Mesenchymal stem cell (in vitro differentiated cells and primary cell): ENCODE measurements around the gene COL27A1.
A peak's percentile ranks its signal among the peaks of the same experiment; 100 is the strongest.

Source experiments
- DNase-seq: peaks from one replicate; pipeline ENCODE4 v3.0.0-alpha.2; 2013
- H2AFZ ChIP-seq: one replicate; pipeline ENCODE4 v1.6.1; 2013; ENCODE audit warnings: low read depth, mild to moderate bottlenecking, control low read depth, inconsistent platforms, low read length, moderate library complexity
- H2AK5ac ChIP-seq: 2 replicates; pipeline ENCODE4 v1.6.1; 2013; ENCODE audit warnings: low read length, moderate library complexity, mild to moderate bottlenecking, inconsistent platforms; ENCODE audit not compliant: severe bottlenecking
- H2BK120ac ChIP-seq: one replicate; pipeline ENCODE4 v1.6.1; 2013; ENCODE audit warnings: low read depth, mild to moderate bottlenecking, inconsistent platforms, low read length, moderate library complexity
- H2BK12ac ChIP-seq, 2 experiments: one replicate each; pipeline ENCODE4 v1.6.1; 2013; ENCODE audit warnings: inconsistent platforms in 2 of 2, low read length in 2 of 2, mild to moderate bottlenecking in 2 of 2, moderate library complexity in 2 of 2, control low read depth in 1 of 2
- H2BK15ac ChIP-seq: one replicate; pipeline ENCODE4 v1.6.1; 2013; ENCODE audit warnings: mild to moderate bottlenecking, low read depth, inconsistent platforms; ENCODE audit not compliant: poor library complexity, severe bottlenecking
- H2BK5ac ChIP-seq: 2 replicates; pipeline ENCODE4 v1.6.1; 2013; ENCODE audit warnings: low read depth, mild to moderate bottlenecking, low read length, control low read depth, inconsistent platforms; ENCODE audit not compliant: poor library complexity, severe bottlenecking
- H3K14ac ChIP-seq, 2 experiments: one replicate each; pipeline ENCODE4 v1.6.1; 2013; ENCODE audit warnings: inconsistent platforms in 2 of 2, low read length in 2 of 2, control low read depth in 1 of 2, mild to moderate bottlenecking in 1 of 2, moderate library complexity in 1 of 2
- H3K18ac ChIP-seq, 2 experiments: one replicate each; pipeline ENCODE4 v1.6.1; 2013; ENCODE audit warnings: inconsistent platforms in 2 of 2, low read length in 2 of 2, control low read depth in 1 of 2, low read depth in 1 of 2, mild to moderate bottlenecking in 1 of 2
- H3K23ac ChIP-seq, 2 experiments: one replicate each; pipeline ENCODE4 v1.6.1; 2013; ENCODE audit warnings: inconsistent platforms in 2 of 2, low read length in 2 of 2, mild to moderate bottlenecking in 2 of 2, moderate library complexity in 2 of 2, control low read depth in 1 of 2
- H3K27ac ChIP-seq: 2 replicates; pipeline ENCODE4 v1.5.1; 2013; ENCODE audit warnings: mild to moderate bottlenecking, moderate library complexity, low read length, control low read depth, inconsistent platforms; ENCODE audit not compliant: poor library complexity, severe bottlenecking
- H3K27me3 ChIP-seq, 2 experiments: 2 replicates each; pipeline versions ENCODE4 v1.6.1 to v1.7.0; 2013; ENCODE audit warnings: low read length in 2 of 2, mild to moderate bottlenecking in 2 of 2, moderate library complexity in 2 of 2, control low read depth in 1 of 2, inconsistent platforms in 1 of 2; ENCODE audit not compliant: control insufficient read depth in 1 of 2, insufficient read depth in 1 of 2
- H3K36me3 ChIP-seq, 2 experiments: 2 replicates each; pipeline versions ENCODE4 v1.6.1 to v1.7.0; 2013; ENCODE audit warnings: low read length in 2 of 2, control low read depth in 1 of 2, inconsistent platforms in 1 of 2, low read depth in 1 of 2, mild to moderate bottlenecking in 1 of 2; ENCODE audit not compliant: insufficient read depth in 2 of 2, control insufficient read depth in 1 of 2
- H3K4ac ChIP-seq, 2 experiments: one replicate each; pipeline ENCODE4 v1.6.1; 2013; ENCODE audit warnings: inconsistent platforms in 2 of 2, low read length in 2 of 2, mild to moderate bottlenecking in 2 of 2, moderate library complexity in 2 of 2, control low read depth in 1 of 2, low read depth in 1 of 2
- H3K4me1 ChIP-seq: 2 replicates; pipeline ENCODE4 v1.6.1; 2013; ENCODE audit warnings: low read depth, low read length, control low read depth; ENCODE audit not compliant: control insufficient read depth, insufficient read depth
- H3K4me2 ChIP-seq: 2 replicates; pipeline ENCODE4 v1.6.1; 2013; ENCODE audit warnings: low read length, mild to moderate bottlenecking, inconsistent platforms; ENCODE audit not compliant: poor library complexity, severe bottlenecking
- H3K4me3 ChIP-seq, 2 experiments: 2 replicates each; pipeline versions ENCODE4 v1.5.1 to v1.7.0; 2013; ENCODE audit warnings: low read length in 2 of 2, mild to moderate bottlenecking in 2 of 2, control low read depth in 1 of 2, low read depth in 1 of 2; ENCODE audit not compliant: insufficient read depth in 1 of 2
- H3K79me1 ChIP-seq: replicated peaks from 2 replicates; pipeline ENCODE4 v1.6.1; 2013; ENCODE audit warnings: mild to moderate bottlenecking, control low read depth, low read length, inconsistent platforms; ENCODE audit not compliant: poor library complexity, severe bottlenecking
- H3K9ac ChIP-seq: 2 replicates; pipeline ENCODE4 v1.7.0; 2013; ENCODE audit warnings: mild to moderate bottlenecking, low read length, moderate library complexity
- H3K9me3 ChIP-seq: 2 replicates; pipeline ENCODE4 v1.7.0; 2013; ENCODE audit warnings: mild to moderate bottlenecking, low read length; ENCODE audit not compliant: control insufficient read depth
- H4K8ac ChIP-seq: one replicate; pipeline ENCODE4 v1.6.1; 2013; ENCODE audit warnings: inconsistent platforms, mild to moderate bottlenecking, low read length, moderate library complexity
- H4K91ac ChIP-seq: one replicate; pipeline ENCODE4 v1.6.1; 2013; ENCODE audit warnings: mild to moderate bottlenecking, low read length, inconsistent platforms
- WGBS: methylation state at CpG from one replicate; pipeline ENCODE4 v1.1.7; 2013; ENCODE audit warnings: mixed read lengths; 5-methylcytosine and 5-hydroxymethylcytosine counted together

Gene COL27A1

DNA sequence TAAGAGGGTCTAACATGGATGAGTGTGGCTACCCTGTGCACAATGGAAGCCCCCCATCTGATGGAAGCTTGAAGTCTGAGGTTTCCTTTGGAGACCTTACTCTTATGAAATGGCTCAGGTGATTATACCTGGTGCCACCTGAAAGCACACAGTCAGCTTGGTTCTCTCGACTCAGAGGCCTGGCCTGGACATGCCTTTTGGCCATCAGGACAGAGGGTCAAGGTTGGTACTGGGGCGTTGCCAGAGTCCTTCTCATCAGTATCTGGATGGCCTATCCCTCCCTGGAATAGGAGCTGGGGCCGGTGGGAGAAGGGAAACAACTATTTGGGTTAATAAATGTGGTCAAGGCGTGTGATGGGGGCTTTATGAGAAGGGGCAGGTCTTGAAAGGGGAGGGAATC lies 48.9 kb downstream of the COL27A1 start:
- whole genome bisulfite sequencing, result 99% methylated on average over 4 of the region's 4 CpGs

DNA sequence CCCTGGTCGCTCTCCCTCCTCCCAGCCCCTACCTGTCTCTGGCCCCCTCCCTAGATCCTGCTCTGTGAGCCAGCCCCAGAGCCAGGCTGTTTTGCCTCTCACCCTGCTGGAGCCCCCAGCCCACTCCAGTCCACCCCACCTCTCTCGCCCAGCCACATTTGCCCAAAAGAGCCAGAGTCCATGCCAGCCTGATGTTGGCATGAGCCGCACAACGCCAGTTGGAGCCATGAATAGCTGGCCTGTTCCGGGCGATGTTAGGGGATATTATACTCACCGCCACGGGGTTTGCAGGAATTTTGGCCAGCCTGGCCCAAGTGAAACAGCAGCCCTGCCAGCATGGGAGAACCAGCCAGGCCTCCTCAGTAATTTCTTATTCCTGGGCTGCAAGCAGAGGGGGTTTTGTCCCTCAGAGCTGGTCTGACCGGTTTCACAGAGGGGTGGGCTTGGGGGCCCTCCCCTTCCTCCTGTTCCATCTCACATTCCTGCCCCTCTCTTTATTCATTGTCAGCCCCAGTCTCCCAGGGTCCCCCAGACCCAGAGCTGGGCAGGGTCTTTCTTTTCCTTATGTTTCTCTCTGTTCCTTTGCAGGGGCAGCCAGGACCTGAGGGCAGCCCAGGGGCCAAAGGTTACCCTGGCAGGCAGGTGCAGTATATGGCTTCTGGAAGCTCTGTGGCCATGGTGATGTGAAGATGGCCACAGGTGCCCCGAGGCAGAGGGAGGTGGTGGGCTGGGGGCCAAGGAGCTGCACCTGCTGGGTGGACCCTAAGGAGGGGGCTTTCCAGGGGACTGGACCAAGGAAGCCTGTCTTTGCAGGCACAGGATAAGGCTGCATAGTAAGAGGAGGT lies 50.1 kb downstream of the COL27A1 start:
- Histone ChIP-seq H3K4me2 (no peak overlapping the region), H3K14ac (no peak overlapping the region), H3K18ac (no peak overlapping the region), H3K4ac (no peak overlapping the region), H4K8ac (no peak overlapping the region), H3K4me3 (no peak overlapping the region), H2BK5ac (no peak overlapping the region), H2BK15ac (peak overlapping the region; percentile 55), H3K36me3 (peaks cover 12 to 77% of the 10 kb centered on the region in 2 experiments), H3K23ac (no peak overlapping the region), H2BK120ac (no peak overlapping the region), H2BK12ac (no peak overlapping the region), H3K4me1 (peaks cover 16% of the 10 kb centered on the region), H3K27me3 (no peaks in the 10 kb centered on the region), H3K27ac (no peak overlapping the region), H2AK5ac (no peak overlapping the region), H2AFZ (no peak overlapping the region), H3K9ac (no peak overlapping the region), H4K91ac (no peak overlapping the region), H3K9me3 (no peaks in the 10 kb centered on the region), H3K79me1 (peaks cover 3% of the 10 kb centered on the region)
- DNase-seq, result no peak
- 94% methylated on average over 10 of the region's 10 CpGs for WGBS

More for the DNA sequence above, 48.9 kb downstream of the COL27A1 start:
- Histone ChIP-seq H3K27me3 (no peaks in the 10 kb centered on the region), H2BK15ac (no peak overlapping the region), H3K4me1 (peaks cover 16% of the 10 kb centered on the region), H3K27ac (no peak overlapping the region), H3K36me3 (peaks cover 4 to 76% of the 10 kb centered on the region in 2 experiments), H3K4ac (no peak overlapping the region), H4K8ac (no peak overlapping the region), H3K18ac (no peak overlapping the region), H2AFZ (no peak overlapping the region), H2BK12ac (peak overlapping the region in 1 of 2 experiments; percentile 15), H3K9me3 (no peaks in the 10 kb centered on the region), H2BK120ac (no peak overlapping the region), H3K4me3 (no peak overlapping the region), H2AK5ac (no peak overlapping the region), H3K9ac (no peak overlapping the region), H4K91ac (peak overlapping the region; percentile 43), H2BK5ac (no peak overlapping the region), H3K4me2 (no peak overlapping the region), H3K79me1 (peaks cover 3% of the 10 kb centered on the region), H3K14ac (no peak overlapping the region), H3K23ac (no peak overlapping the region)
- DNase-seq, result no peak

DNA sequence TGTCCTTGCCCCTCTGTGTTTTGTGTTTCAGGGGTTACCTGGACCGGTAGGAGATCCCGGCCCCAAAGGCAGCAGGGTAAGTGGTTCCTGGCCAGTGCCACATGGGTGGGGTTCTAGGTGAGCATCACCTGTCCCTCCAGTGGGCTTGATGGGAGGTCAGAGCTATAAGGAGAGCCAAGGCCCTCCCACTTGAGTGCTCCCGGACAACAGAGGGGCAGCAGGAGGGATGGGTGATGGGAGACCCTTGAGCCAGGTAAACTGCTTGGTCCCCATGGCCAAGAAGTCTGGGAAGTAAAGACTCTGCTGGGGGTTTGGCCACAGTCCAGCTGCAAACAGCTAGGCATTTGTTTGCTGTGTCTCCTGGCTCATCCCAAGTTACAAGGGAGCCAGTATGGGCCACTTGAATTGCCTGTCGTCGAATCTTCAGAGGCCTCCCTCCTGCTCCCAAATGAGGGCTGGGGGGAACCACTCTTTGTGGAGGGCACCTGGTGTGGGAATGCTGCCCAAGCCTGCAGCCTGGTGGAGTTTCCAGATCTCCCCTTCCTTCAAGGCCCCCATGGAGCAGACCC lies 51.0 kb downstream of the COL27A1 start:
- WGBS, result 93% methylated on average over 5 of the region's 5 CpGs
- no peak overlapping the region for H2BK15ac ChIP-seq

GRCh38 chr9:114207034-114207810 lies 51.9 kb downstream of the COL27A1 start:
- Histone ChIP-seq H4K8ac (no peak overlapping the region), H3K27ac (no peak overlapping the region), H3K9me3 (no peaks in the 10 kb centered on the region), H2AFZ (no peak overlapping the region), H2BK12ac (peak overlapping the region in 1 of 2 experiments; percentile 47), H3K4ac (no peak overlapping the region), H3K27me3 (no peaks in the 10 kb centered on the region), H3K18ac (peak overlapping the region in 1 of 2 experiments; percentile 74), H3K14ac (peak overlapping the region in 1 of 2 experiments; percentile 84), H3K23ac (no peak overlapping the region), H2BK15ac (no peak overlapping the region), H2BK120ac (no peak overlapping the region), H3K79me1 (peaks cover 2% of the 10 kb centered on the region), H3K9ac (no peak overlapping the region), H2BK5ac (no peak overlapping the region), H3K4me1 (peaks cover 16% of the 10 kb centered on the region), H3K4me3 (no peak overlapping the region), H2AK5ac (no peak overlapping the region), H3K36me3 (peaks cover 17 to 78% of the 10 kb centered on the region in 2 experiments), H3K4me2 (no peak overlapping the region), H4K91ac (no peak overlapping the region)
- peak; percentile 63 for DNase-seq
- 87% methylated on average over 9 of the region's 9 CpGs for WGBS

More for the DNA sequence above, 51.0 kb downstream of the COL27A1 start:
- peaks cover 16% of the 10 kb centered on the region for H3K4me1 ChIP-seq
- no peak overlapping the region for H3K23ac ChIP-seq
- H3K27ac ChIP-seq, result no peak overlapping the region
- H3K14ac ChIP-seq, result no peak overlapping the region
- H2BK120ac ChIP-seq, result no peak overlapping the region
- H3K9me3 ChIP-seq, result no peaks in the 10 kb centered on the region
- peak overlapping the region; percentile 21 for H4K91ac ChIP-seq
- H2BK12ac ChIP-seq, result no peak overlapping the region
- H3K18ac ChIP-seq, result no peak overlapping the region
- no peak for DNase-seq
- H3K4ac ChIP-seq, result no peak overlapping the region
- no peak overlapping the region for H2BK5ac ChIP-seq
- no peak overlapping the region for H3K4me3 ChIP-seq
- no peak overlapping the region for H4K8ac ChIP-seq
- peaks cover 16 to 77% of the 10 kb centered on the region in 2 experiments for H3K36me3 ChIP-seq
- no peak overlapping the region for H3K4me2 ChIP-seq
- H2AK5ac ChIP-seq, result no peak overlapping the region
- H2AFZ ChIP-seq, result no peak overlapping the region
- peaks cover 3% of the 10 kb centered on the region for H3K79me1 ChIP-seq
- no peaks in the 10 kb centered on the region for H3K27me3 ChIP-seq
- no peak overlapping the region for H3K9ac ChIP-seq
